ENCODE data around the gene ACAD9. TPM values are rescaled to one million over a fixed set of nuclear protein-coding genes. Genes with fewer than 3 reads are reported as not detected.
A peak's percentile ranks its signal among the peaks of the same experiment; 100 is the strongest.

The ACAD9 gene
- total and polyA plus RNA-seq, 11 donors = 24.6 to 44.9 (median 36.5) TPM

DNA sequence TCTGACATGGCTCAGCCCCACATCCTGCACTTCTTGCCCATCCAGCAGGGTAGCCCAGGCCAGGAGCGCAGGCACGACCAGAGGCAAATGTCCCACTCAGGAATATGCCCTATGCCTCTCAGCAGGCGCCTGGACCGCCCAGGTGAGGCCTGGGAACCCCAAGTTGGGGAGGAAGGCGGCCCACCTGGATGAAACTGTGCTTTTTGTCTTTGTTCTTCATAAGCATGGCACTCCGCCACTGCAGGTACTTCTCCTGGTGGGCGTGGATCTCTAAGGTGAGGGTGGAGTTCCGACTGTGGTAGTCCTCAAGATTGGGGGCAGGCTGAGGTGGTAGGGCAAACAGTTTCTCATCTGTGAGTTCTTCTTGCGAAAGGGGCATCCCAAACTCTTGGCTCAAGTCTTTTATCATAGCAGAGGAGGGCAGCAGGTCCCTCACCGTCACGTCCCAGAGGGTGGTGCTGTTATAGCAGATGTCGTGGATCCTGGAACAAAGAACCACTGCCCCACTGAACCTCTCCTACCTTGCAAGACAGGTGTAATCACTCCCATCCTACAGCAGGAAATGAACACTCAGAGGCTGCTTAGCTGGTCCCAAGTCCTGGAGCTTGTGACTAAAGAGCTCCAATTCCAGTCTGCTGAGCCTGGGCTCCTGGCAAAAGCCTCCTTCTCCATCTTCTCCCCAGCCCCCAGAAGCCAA is 53.2 kb downstream of the ACAD9 start:
- TF ChIP-seq POLR2A (IDR thresholded peaks at IDR 0.05) = no peak
- TF ChIP-seq, protein P1, sequence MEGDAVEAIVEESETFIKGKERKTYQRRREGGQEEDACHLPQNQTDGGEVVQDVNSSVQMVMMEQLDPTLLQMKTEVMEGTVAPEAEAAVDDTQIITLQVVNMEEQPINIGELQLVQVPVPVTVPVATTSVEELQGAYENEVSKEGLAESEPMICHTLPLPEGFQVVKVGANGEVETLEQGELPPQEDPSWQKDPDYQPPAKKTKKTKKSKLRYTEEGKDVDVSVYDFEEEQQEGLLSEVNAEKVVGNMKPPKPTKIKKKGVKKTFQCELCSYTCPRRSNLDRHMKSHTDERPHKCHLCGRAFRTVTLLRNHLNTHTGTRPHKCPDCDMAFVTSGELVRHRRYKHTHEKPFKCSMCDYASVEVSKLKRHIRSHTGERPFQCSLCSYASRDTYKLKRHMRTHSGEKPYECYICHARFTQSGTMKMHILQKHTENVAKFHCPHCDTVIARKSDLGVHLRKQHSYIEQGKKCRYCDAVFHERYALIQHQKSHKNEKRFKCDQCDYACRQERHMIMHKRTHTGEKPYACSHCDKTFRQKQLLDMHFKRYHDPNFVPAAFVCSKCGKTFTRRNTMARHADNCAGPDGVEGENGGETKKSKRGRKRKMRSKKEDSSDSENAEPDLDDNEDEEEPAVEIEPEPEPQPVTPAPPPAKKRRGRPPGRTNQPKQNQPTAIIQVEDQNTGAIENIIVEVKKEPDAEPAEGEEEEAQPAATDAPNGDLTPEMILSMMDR (IDR thresholded peaks at IDR 0.05) = no peak
- intact Hi-C loops (cut with DNase I) = no loop called here
- 85 to 88% (median 87%) methylated on average over 6 to 12 of the region's 12 CpGs for WGBS, 4 donors
- no peak for ATAC-seq
- H3K9me3 ChIP-seq = peaks cover 0 to 8% (median 0%) of the 10 kb centered on the region in 12 donors
- no peaks in the 10 kb centered on the region for H3K4me1 ChIP-seq
- H3K27me3 ChIP-seq = no peaks in the 10 kb centered on the region
- DNase-seq = no peak
- H3K36me3 ChIP-seq = no peaks in the 10 kb centered on the region
- no peak overlapping the region for H3K27ac ChIP-seq
- no peak overlapping the region for H3K4me3 ChIP-seq

DNA sequence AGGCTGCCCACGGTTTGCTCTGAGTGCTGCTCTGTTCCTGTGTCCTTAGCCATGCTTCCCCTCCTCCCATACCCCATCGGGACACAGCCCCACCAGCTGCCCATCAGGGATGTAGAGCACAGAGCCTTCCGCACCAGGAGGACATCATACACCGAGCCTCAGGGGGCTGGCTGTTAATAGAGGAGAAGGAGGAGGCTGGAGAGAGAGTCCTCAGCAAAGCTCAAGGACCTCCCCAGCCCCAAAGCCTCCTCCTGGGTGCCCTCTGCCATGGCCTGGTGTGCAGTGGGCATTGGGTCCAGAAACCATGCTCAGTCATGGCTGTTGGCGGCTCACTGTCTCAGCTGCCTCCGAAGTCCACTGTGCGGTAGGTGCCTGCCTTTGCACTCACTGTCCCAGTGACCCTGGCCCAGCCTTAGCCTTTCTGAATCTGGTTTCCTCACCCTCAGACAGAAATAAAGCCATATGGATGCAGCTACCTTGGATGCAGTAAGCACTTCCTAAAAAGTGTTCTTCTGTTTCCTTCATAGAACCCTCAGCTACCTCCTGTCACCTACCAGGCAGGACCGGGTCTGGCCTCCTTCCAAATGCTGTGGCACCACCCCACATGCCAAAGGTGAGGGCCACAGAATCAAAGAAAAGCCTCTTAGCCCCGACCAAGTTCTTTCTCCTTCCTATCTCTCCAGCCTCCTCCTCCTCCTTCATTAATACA is 53.9 kb downstream of the ACAD9 start:
- Histone ChIP-seq H3K36me3 (no peaks in the 10 kb centered on the region), H3K9me3 (peaks cover 0 to 8% (median 0%) of the 10 kb centered on the region in 12 donors), H3K27me3 (no peaks in the 10 kb centered on the region), H3K27ac (no peak overlapping the region), H3K4me1 (no peaks in the 10 kb centered on the region), H3K4me3 (no peak overlapping the region)
- no peak for TF ChIP-seq POLR2A (IDR thresholded peaks at IDR 0.05)
- TF ChIP-seq, protein P1 (IDR thresholded peaks at IDR 0.05) = no peak
- 72 to 82% (median 76%) methylated on average over 7 to 9 of the region's 9 CpGs for WGBS, 4 donors
- DNase-seq (no peak), ATAC-seq (peak in 1 of 4 donors; percentile 29)
- intact Hi-C loops (cut with DNase I) = no loop called here

DNA sequence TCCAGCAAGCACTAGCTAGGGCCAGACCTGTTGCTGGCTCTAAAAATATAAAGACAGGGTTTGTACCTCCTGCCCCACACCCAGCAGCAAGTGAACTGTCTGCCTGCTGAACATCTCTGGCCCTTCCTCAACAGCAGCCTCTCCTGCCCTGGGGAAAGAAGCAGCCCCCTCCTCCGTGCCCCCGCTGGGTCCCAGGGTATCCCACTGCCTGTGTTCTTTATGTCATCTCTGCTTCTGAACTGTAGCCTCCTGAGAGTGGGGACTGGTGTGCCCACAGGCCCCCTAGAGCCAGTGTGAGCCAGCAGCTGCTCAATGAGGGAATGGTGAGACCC is 54.5 kb downstream of the ACAD9 start:
- Histone ChIP-seq H3K27ac (no peak overlapping the region), H3K9me3 (peaks cover 0 to 8% (median 0%) of the 10 kb centered on the region in 12 donors), H3K36me3 (no peaks in the 10 kb centered on the region), H3K27me3 (no peaks in the 10 kb centered on the region), H3K4me3 (no peak overlapping the region), H3K4me1 (no peaks in the 10 kb centered on the region)
- no peak for ATAC-seq
- WGBS, 4 donors = 82 to 94% (median 91%) methylated on average over 2 of the region's 2 CpGs
- no peak for DNase-seq
- intact Hi-C loops (cut with DNase I) = no loop called here
- TF ChIP-seq, protein P1 (IDR thresholded peaks at IDR 0.05) = no peak
- TF ChIP-seq POLR2A (IDR thresholded peaks at IDR 0.05) = no peak

DNA sequence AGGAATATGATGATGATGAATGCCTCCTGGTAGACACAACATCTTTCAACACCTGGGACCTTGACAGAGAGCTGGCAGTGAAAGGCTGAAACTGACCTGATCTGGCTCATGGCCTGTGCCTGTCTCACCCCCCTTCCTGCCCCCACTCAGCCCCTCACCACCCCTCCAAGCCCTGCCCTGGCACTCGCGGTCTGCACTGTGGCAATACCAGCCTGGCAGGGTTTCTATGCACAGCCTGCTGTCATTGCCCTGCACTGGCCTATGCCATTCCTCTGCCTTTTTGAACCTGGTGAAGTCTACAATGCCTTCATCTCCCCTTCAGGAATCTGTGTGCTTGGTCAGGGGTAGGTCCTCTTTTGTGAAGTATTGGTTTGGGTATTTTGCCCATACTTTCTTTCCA is 56.5 kb downstream of the ACAD9 start:
- intact Hi-C loops (cut with DNase I) = no loop called here
- Histone ChIP-seq H3K36me3 (no peaks in the 10 kb centered on the region), H3K4me3 (no peak overlapping the region), H3K27ac (no peak overlapping the region), H3K4me1 (no peaks in the 10 kb centered on the region), H3K9me3 (no peaks in the 10 kb centered on the region), H3K27me3 (no peaks in the 10 kb centered on the region)
- 55 to 76% (median 70%) methylated on average over 2 of the region's 2 CpGs for WGBS, 4 donors
- TF ChIP-seq POLR2A (IDR thresholded peaks at IDR 0.05) = no peak
- TF ChIP-seq, protein P1 (IDR thresholded peaks at IDR 0.05) = no peak
- no peak for DNase-seq
- ATAC-seq = peak in 1 of 4 donors; percentile 34
